NCI-H1436 treated with DMSO at 0.1 percent for 48 hours (cell line): Measurements from ENCODE around the gene IL1RL2.

Experiments used
- DNase-seq: peaks from one replicate; lab custom pipeline; 2025; lab: John Stamatoyannopoulos, UW

The IL1RL2 gene

DNA sequence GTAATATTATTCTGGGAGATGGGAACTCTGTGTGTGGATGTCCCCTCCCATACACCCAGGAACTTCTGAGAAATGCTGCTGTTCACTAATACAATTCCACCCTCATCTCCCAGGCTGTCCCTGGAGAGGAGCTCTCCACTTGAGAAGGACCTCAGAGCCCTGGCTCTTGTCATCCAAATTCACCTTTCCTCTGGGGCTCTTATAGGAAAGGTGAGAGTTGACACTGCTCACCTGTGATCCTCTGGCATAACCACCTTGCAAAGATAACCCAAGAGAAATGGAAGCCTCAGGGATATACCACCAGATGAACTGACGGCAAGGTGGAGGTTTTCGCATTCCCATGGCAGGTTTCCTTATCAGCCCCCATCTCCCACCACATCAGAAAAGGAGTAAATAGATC lies 52.0 kb downstream of the IL1RL2 start:
- no peak for DNase-seq

- DNase-seq: no peak
These were observed 52.5 kb downstream of the IL1RL2 start for GRCh38 chr2:102239344-102239743.

GRCh38 chr2:102240640-102241370 lies 54.0 kb downstream of the IL1RL2 start:
- no peak for DNase-seq

DNA sequence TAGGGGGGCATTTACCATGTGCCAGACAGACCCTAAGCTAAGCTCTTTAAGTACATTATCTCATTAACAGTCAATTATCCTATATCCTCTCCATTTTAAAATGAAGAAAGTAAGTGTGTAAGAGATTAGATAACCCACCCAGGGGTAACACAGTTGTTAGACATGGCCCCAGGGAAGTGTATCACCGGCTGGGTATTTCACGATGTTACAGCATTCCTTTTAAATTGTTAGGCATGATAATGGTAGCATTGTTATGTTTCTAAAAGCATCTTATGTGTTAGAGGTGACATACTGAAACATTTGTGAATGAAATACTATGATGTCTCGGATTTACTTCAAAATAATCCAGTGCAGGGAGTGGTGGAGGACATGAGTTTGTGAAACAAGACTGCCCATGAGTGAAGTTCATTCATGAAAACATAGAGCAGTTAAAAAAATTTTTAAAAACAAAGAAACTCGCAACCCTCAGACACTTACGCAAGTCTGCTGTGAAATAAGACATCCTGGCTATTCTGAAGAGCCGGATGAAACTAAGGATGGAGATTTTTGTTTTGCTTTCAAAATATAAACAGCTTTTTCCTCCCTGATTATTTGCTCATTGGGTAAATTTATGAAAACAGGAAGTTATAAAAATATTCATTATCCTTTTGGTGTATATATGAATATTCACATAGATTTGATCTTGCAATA lies 54.9 kb downstream of the IL1RL2 start:
- DNase-seq: no peak

- no peak for DNase-seq
These were observed 58.7 kb downstream of the IL1RL2 start for GRCh38 chr2:102245266-102246151.

DNA sequence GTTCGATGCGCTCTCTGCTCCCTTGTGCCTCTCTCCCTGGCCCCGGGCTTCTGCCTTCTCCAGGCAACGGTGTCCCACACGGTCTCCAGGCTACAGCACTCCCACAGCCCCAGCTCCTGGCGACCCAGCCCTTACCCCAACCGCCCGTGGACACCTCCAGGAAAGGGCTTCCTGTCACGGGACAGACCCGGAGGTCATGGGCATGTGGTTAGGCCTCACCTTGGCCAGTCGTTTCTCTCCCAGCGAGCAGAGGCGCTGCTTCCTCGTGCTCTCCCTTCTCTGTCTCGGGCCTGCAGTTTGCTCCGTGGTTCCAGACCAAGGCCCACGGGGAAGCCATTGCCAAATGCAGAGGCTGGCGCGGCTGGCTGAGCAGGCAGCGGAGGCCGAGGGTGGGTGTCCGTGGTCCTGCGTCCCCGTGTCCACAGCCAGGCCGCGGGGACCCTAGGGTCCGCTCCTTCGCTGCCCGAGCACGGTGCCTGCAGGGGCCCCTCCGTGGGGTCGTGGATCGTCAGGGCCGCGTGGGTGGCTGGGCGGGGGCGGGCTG lies 63.5 kb downstream of the IL1RL2 start:
- DNase-seq: no peak

- no peak for DNase-seq
These were observed 64.4 kb downstream of the IL1RL2 start for GRCh38 chr2:102251042-102251848.

- DNase-seq: no peak
These were observed 65.0 kb downstream of the IL1RL2 start for GRCh38 chr2:102251849-102252203.

- DNase-seq: no peak
These were observed 65.4 kb downstream of the IL1RL2 start for GRCh38 chr2:102252236-102252635.

DNA sequence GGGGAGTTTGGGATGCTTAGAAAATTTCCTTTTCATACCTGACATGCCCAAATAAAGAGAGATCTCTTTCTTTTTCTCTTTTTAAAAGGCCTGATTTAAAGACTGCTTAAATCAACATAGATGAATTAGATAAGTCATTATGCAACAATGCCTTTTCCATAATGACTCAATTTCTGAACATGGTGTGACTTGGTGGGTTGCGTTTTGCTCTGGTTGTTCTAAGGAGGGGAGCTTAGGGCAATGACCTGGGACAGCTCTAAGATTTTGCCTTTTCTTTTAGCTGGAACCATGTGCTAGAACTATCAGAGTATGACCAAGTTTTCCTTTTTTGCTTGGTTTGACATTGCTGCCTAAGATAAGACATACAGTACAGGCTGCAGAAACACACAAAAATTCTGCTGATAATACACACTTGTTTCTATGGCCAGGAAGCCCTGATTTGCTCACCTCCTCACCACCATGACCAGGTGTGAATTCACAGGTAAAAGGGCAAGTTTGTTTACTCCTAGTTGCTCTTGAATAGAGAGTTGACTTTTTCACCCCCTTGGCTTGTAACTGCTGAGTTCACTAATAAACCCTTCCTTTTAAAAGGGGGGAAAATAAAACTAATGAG lies 66.4 kb downstream of the IL1RL2 start:
- DNase-seq: no peak

DNA sequence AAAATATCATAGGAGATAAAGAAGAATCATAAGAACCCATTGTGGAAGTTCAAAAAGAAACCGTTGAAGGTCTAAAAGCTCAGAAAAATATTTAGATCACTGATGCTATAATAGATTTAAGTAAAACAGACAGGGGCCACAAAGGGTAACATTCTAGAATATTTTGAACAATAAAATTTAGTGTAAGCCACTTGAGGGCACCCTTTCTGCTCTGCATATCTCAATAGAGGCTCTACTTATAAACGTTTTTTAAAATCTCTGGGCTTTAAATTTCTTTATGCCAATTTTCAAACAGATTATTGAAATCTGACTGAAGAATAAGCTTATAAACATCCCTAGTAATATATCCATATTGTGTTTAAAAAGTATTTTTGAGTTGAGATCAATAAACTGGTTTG lies 66.9 kb downstream of the IL1RL2 start:
- no peak for DNase-seq

DNA sequence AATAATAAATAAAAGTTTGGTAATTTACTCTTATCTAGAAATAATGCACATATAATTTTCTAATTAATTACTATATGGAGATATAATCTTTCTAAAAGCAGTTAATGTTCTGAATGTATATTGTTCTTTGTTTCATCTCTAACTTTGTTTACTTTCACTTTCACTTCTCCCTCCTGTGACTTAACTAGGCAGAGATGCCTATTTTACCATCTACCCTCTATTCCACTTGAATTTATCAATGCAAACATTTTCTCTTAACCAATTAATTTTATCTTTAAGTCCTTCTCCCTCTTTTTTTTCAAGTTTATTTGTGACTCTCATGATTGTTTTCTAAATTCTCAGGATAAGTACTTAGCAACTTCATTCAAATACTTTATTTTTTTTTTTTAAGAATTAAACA lies 69.5 kb downstream of the IL1RL2 start:
- no peak for DNase-seq

- DNase-seq: no peak
These were observed 70.1 kb downstream of the IL1RL2 start for GRCh38 chr2:102256874-102257462.

- no peak for DNase-seq
These were observed 71.2 kb downstream of the IL1RL2 start for GRCh38 chr2:102258025-102258385.

GRCh38 chr2:102258386-102259074 lies 71.7 kb downstream of the IL1RL2 start:
- no peak for DNase-seq

DNA sequence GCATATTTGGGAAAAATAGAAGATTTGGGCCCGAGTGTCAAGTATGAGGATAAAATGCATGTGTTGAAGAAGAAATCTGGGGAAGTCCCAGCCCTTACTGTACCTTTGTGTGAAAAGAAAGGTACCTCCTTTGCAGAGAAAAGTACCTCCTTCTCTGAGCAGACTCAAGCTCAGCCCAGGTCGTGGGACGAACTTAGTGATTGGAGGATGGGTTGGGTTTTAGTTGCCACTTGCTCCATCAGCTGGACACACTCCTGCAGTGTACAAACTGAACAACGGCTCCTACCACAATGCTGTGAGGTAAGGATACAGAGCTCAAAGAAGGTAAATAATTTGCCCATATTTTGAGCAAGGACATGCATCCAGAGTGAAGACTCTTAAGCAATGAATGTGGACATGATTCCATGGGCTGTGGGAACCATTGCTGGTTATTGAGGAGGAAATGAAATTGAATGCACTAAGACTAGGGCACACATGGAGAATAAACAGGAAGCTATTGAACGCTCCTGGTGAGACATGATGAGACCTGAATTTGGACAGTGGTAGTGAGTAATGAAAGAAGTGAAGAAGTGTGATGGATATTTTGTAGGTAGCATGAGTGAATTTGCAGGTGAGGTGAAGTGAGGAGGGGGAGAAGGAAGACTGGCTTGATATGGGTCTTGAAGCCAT lies 74.8 kb downstream of the IL1RL2 start:
- DNase-seq: no peak

- no peak for DNase-seq
These were observed 75.7 kb downstream of the IL1RL2 start for GRCh38 chr2:102262216-102263129.

DNA sequence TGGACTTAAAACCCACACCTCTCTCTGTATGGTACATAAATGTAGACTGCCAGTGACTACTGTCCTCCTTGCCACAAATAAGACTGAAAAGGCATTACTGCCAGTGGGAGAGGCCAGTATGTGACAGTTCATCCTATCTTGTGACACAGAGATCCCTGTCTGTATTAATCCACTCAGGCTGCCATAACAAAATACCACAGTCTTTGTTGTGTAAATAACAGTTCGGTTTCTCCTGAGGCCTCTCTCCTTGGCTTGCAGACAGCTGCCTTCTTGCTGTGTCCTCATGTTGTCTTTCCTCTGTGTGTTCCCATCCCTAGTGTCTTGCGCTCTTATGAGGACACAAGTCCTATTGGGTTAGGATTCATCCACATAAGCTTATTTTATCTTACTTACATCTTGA lies 78.1 kb downstream of the IL1RL2 start:
- DNase-seq: no peak

DNA sequence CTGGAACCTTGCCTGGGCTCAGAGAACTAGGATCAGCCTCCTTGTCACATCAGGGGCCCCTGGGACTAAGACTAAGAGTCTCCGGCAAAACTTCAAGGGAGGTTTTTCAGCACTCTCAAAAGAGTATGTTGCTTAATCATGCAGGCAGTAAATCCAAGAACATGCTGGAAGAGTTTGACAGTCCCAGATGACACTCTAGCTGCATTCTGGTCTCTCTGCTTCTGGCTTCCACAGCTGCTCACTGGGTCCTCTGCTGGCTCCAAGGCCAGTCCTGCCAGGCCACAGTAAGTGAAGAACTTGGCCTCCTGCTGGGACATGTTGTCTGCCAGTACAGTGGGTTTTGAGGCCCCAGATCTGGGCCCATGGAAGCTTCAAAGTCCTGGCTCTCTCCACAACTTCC lies 79.4 kb downstream of the IL1RL2 start:
- DNase-seq: no peak
